ENCODE results near the gene PKLR.

Gene PKLR

GRCh38 chr1:155282488-155283091, 18.6 kb downstream of the PKLR start:
- DNase-seq = no peak

- DNase-seq = no peak
Observed at GRCh38 chr1:155279268-155279667, 22.0 kb downstream of the PKLR start.

- no peak for DNase-seq
Observed at GRCh38 chr1:155278689-155279160, 22.5 kb downstream of the PKLR start.

GRCh38 chr1:155277902-155278688, 23.1 kb downstream of the PKLR start:
- peak; percentile 68 to 88 (median 78) for DNase-seq

GRCh38 chr1:155277070-155277901, 24.0 kb downstream of the PKLR start, which contains the start of gene HCN3:
Gene HCN3 (plus strand): TSS chr1:155277463. CDS start chr1:155277591, 128 bp downstream.
- peak; percentile 58 to 90 (median 77) for DNase-seq

- peak; percentile 87 to 92 (median 91) for DNase-seq
Observed at GRCh38 chr1:155273343-155274245, 27.6 kb downstream of the PKLR start, which contains the start of gene CLK2. Gene CLK2 (minus strand): TSS chr1:155273504. CDS start chr1:155270977, 2,527 bp downstream.

- peak in 1 of 6 experiments; percentile 52 for DNase-seq
Observed at GRCh38 chr1:155272466-155273342, 28.5 kb downstream of the PKLR start.

- DNase-seq = no peak
Observed at GRCh38 chr1:155269381-155269780, 31.9 kb downstream of the PKLR start.

GRCh38 chr1:155268630-155269029, 32.6 kb downstream of the PKLR start:
- no peak for DNase-seq

- DNase-seq = no peak
Observed at GRCh38 chr1:155267373-155267772, 33.9 kb downstream of the PKLR start.

- no peak for DNase-seq
Observed at GRCh38 chr1:155266553-155266952, 34.7 kb downstream of the PKLR start.

GRCh38 chr1:155263067-155263466, 38.2 kb downstream of the PKLR start:
- DNase-seq = no peak

GRCh38 chr1:155261852-155262673, 39.2 kb downstream of the PKLR start, which contains the start of gene SCAMP3:
Gene SCAMP3 (minus strand): TSS chr1:155262360. CDS start chr1:155262151, 209 bp downstream.
- peak; percentile 69 to 87 (median 78) for DNase-seq

GRCh38 chr1:155261493-155261851, 39.8 kb downstream of the PKLR start:
- peak in 2 of 6 experiments; percentile 17 to 24 for DNase-seq

- no peak for DNase-seq
Observed at GRCh38 chr1:155260276-155260675, 41.0 kb downstream of the PKLR start.

- DNase-seq = no peak
Observed at GRCh38 chr1:155256058-155256852, 45.0 kb downstream of the PKLR start.

GRCh38 chr1:155255243-155256007, 45.8 kb downstream of the PKLR start, which contains the start of gene ENTREP3:
Gene ENTREP3 (minus strand): TSS chr1:155255483. CDS start chr1:155254877, 606 bp downstream.
- peak; percentile 48 to 80 (median 68) for DNase-seq

GRCh38 chr1:155254714-155255242, 46.5 kb downstream of the PKLR start:
- DNase-seq = no peak
